GM23338 (cell line): ENCODE results near the gene PPP2R5E. TPM values are rescaled to one million over a fixed set of nuclear protein-coding genes. Genes with fewer than 3 reads are reported as not detected.

Source experiments
- ATAC-seq: fragments of 200-7000 bp; cut with Tn5 transposase; 3 replicates; pipeline ENCODE4 v1.9.1; 2020
- DNase-seq: peaks from one replicate; pipeline ENCODE4 v3.0.0-alpha.2; 2015; ENCODE audit warnings: low spot score
- H2AFZ ChIP-seq: fragments of 200-600 bp; sonication (generic); 2 replicates; pipeline ENCODE4 v1.8.0; 2016; ENCODE audit warnings: antibody characterized with exemption, mild to moderate bottlenecking, moderate library complexity
- H3F3A ChIP-seq: fragments of 200-600 bp; sonication (generic); replicated peaks from 2 replicates; pipeline ENCODE4 v1.8.0; 2017; ENCODE audit warnings: antibody characterized with exemption, mixed run types, low read depth
- H3K27ac ChIP-seq: fragments of 200-600 bp; sonication (generic); 2 replicates; pipeline ENCODE4 v1.6.1; 2016; ENCODE audit warnings: low read depth
- H3K27me3 ChIP-seq: fragments of 200-600 bp; sonication (generic); 2 replicates; pipeline ENCODE4 v1.8.0; 2016; ENCODE audit warnings: mild to moderate bottlenecking, mixed run types, moderate library complexity; ENCODE audit not compliant: insufficient read depth
- H3K36me3 ChIP-seq: fragments of 200-600 bp; sonication (generic); 2 replicates; pipeline ENCODE4 v1.8.0; 2016; ENCODE audit warnings: mild to moderate bottlenecking; ENCODE audit not compliant: insufficient read depth
- H3K4me1 ChIP-seq: fragments of 200-600 bp; sonication (generic); 2 replicates; pipeline ENCODE4 v1.8.0; 2016; ENCODE audit warnings: mild to moderate bottlenecking, moderate library complexity; ENCODE audit not compliant: insufficient read depth
- H3K4me2 ChIP-seq: fragments of 200-600 bp; sonication (generic); 2 replicates; pipeline ENCODE4 v1.7.1; 2017; ENCODE audit warnings: mixed run types
- H3K4me3 ChIP-seq: fragments of 200-600 bp; sonication (generic); 2 replicates; pipeline ENCODE4 v1.6.1; 2016; ENCODE audit warnings: mixed run types
- H3K79me2 ChIP-seq: fragments of 200-600 bp; sonication (generic); replicated peaks from 2 replicates; pipeline ENCODE4 v1.8.0; 2017; ENCODE audit warnings: mild to moderate bottlenecking; ENCODE audit not compliant: insufficient read depth
- H3K9me2 ChIP-seq: fragments of 200-600 bp; sonication (generic); 2 replicates; pipeline ENCODE4 v1.8.0; 2017; ENCODE audit not compliant: insufficient read depth
- H4K20me1 ChIP-seq: fragments of 200-600 bp; sonication (generic); replicated peaks from 2 replicates; pipeline ENCODE4 v1.8.0; 2017; ENCODE audit warnings: mild to moderate bottlenecking; ENCODE audit not compliant: insufficient read depth
- H3K27ac Mint-ChIP-seq: 2 replicates; pipeline ENCODE4 v1.8.0; 2020; ENCODE audit warnings: inconsistent platforms, mild to moderate bottlenecking, moderate library complexity, mixed read lengths
- H3K27me3 Mint-ChIP-seq: 3 replicates; pipeline ENCODE4 v1.8.0; 2022; ENCODE audit warnings: low read depth, mild to moderate bottlenecking, moderate library complexity, mixed read lengths, inconsistent platforms; ENCODE audit not compliant: insufficient read depth, poor library complexity
- H3K36me3 Mint-ChIP-seq: 3 replicates; pipeline ENCODE4 v1.8.0; 2021; ENCODE audit warnings: low read depth, mild to moderate bottlenecking, inconsistent platforms, moderate library complexity, mixed read lengths
- H3K4me1 Mint-ChIP-seq: 3 replicates; pipeline ENCODE4 v1.8.0; 2020; ENCODE audit warnings: mild to moderate bottlenecking, inconsistent platforms, mixed read lengths
- H3K4me3 Mint-ChIP-seq: 3 replicates; pipeline ENCODE4 v1.8.0; 2021; ENCODE audit warnings: moderate library complexity, mild to moderate bottlenecking, inconsistent platforms, mixed read lengths
- H3K9me3 Mint-ChIP-seq: 3 replicates; pipeline ENCODE4 v1.8.0; 2020; ENCODE audit warnings: moderate library complexity, mild to moderate bottlenecking, inconsistent platforms, mixed read lengths
- CREB1 ChIP-seq: fragments of 250-450 bp; sonication (Bioruptor Pico); IDR thresholded peaks from 2 replicates; pipeline ENCODE4 v1.5.0; 2020; ENCODE audit warnings: low read depth, mild to moderate bottlenecking, moderate library complexity
- CTCF ChIP-seq, 2 experiments: fragments of 200-600 bp in 1 of 2; sonication (generic) in 1 of 2; conservative IDR thresholded peaks; 2 replicates each; pipeline versions ENCODE4 v1.5.1 to v1.6.1; 2016 to 2017; ENCODE audit warnings: antibody characterized with exemption in 2 of 2, low read depth in 2 of 2, mild to moderate bottlenecking in 2 of 2, moderate library complexity in 1 of 2
- ETS1 ChIP-seq: IDR thresholded peaks from 2 replicates; pipeline ENCODE4 v1.6.1; 2016; ENCODE audit warnings: antibody characterized with exemption
- EZH2 ChIP-seq: fragments of 200-600 bp; sonication (generic); IDR thresholded peaks from one replicate; pipeline ENCODE4 v1.8.0; 2017; ENCODE audit warnings: antibody characterized with exemption, mild to moderate bottlenecking, low read depth; ENCODE audit not compliant: unreplicated experiment
- EZH2phosphoT487 ChIP-seq: fragments of 200-600 bp; sonication (generic); IDR thresholded peaks from one replicate; pipeline ENCODE4 v1.8.1; 2018; ENCODE audit warnings: antibody characterized with exemption; ENCODE audit not compliant: unreplicated experiment
- JUNB ChIP-seq: IDR thresholded peaks from one replicate; pipeline ENCODE4 v1.6.1; 2016; ENCODE audit warnings: antibody characterized with exemption; ENCODE audit not compliant: unreplicated experiment
- NANOG ChIP-seq: IDR thresholded peaks from 2 replicates; pipeline ENCODE4 v1.6.1; 2016; ENCODE audit warnings: antibody characterized with exemption, borderline replicate concordance
- POLR2AphosphoS5 ChIP-seq: IDR thresholded peaks from 2 replicates; pipeline ENCODE4 v1.6.1; 2016; ENCODE audit warnings: antibody characterized with exemption, low read depth
- REST ChIP-seq: IDR thresholded peaks from one replicate; pipeline ENCODE4 v1.6.1; 2018; ENCODE audit warnings: antibody characterized with exemption; ENCODE audit not compliant: unreplicated experiment
- STAT1 ChIP-seq: IDR thresholded peaks from one replicate; pipeline ENCODE4 v1.6.1; 2016; ENCODE audit warnings: antibody characterized with exemption; ENCODE audit not compliant: unreplicated experiment
- ZNF114 ChIP-seq: fragments of 250-450 bp; sonication (Bioruptor Pico); IDR thresholded peaks from 2 replicates; pipeline ENCODE4 v1.5.0; 2020; ENCODE audit warnings: mild to moderate bottlenecking, moderate library complexity
- ZNF331 ChIP-seq: fragments of 250-450 bp; sonication (Bioruptor Pico); IDR thresholded peaks from 2 replicates; pipeline ENCODE4 v1.5.0; 2020; ENCODE audit warnings: low read depth, mild to moderate bottlenecking, moderate library complexity
- polyA plus RNA-seq: library from polyadenylated mRNA; unstranded; fragments of >200 nt; fragmentation: Nextera tagmentation; extraction: Ambion mirVana; gene quantifications from 2 replicates; pipeline ENCODE4 v1.2.1, GENCODE V29; 2016
- total RNA-seq: library from RNA; depleted of rRNA; stranded (reverse); fragments of >200 nt; shearing (Covaris generic); gene quantifications from 2 replicates; pipeline ENCODE4 v1.2.3, GENCODE V29; 2014
- TF ChIP-seq, protein P1 (sequence below): fragments of 250-450 bp; sonication (Bioruptor Pico); IDR thresholded peaks from 2 replicates; pipeline ENCODE4 v1.5.0; 2020; ENCODE audit warnings: mild to moderate bottlenecking, moderate library complexity

PPP2R5E gene
- total and polyA plus RNA-seq, 2 experiments from 2014 or later, result 40.9 to 45.5 TPM

GRCh38 chr14:63465347-63465746 lies 77.8 kb downstream of the PPP2R5E start (continued):
- TF ChIP-seq CTCF (conservative IDR thresholded peaks at IDR 0.05; ENCODE audit: low read depth in 2 of 2), result no peak
- TF ChIP-seq EZH2phosphoT487, result no peak
- TF ChIP-seq POLR2AphosphoS5, result no peak

DNA sequence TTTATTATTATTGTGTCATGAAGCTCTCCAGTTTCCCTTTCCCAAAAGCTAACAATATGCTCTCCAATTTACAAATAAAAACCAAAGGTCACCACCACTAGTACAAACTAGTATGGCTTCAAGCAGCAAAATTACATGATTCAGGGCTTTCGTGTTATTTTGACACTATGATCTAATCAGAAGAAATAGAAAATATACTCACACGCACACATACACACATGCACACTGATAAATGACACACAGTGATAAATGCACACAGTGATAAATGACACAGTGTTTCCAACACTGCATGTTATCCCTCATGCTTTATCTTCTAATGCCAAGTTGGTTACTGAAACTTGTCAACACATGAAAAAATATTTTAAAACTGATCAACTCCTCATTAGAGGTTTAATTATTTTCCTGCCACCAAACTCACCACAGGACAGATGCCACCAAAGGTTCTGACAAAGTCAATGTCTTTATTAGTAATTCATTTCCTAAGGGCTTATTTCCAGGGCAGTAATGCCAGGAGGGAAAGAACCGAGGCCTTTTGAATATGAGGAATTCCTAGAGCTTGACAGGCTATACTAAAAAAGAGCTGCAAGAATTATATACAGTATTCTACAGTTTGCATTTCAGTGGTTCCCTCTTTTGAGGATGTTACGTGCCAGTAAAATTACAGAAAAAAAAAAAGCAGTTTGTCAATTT lies 82.4 kb downstream of the PPP2R5E start:
- no peaks in the 10 kb centered on the region for H3K27me3 ChIP-seq
- no peak for ATAC-seq
- H3F3A ChIP-seq, result no peaks in the 10 kb centered on the region
- H3K4me1 Mint-ChIP-seq, result peaks cover 11% of the 10 kb centered on the region
- H4K20me1 ChIP-seq, result peaks cover 52% of the 10 kb centered on the region
- H3K9me3 Mint-ChIP-seq, result no peaks in the 10 kb centered on the region
- DNase-seq, result no peak
- peak overlapping the region; percentile 34; the same call in 1 of the 2 replicates for H3K4me2 ChIP-seq
- no peak overlapping the region for H3K4me3 Mint-ChIP-seq
- H3K4me1 ChIP-seq, result peaks cover 16% of the 10 kb centered on the region; the same call in 1 of the 2 replicates
- no peak overlapping the region for H3K27ac ChIP-seq
- no peaks in the 10 kb centered on the region for H3K36me3 ChIP-seq
- peaks cover 94% of the 10 kb centered on the region for H3K79me2 ChIP-seq
- H3K27ac Mint-ChIP-seq, result peak overlapping the region; percentile 31; the same call in 1 of the 2 replicates
- no peaks in the 10 kb centered on the region for H3K27me3 Mint-ChIP-seq
- H3K36me3 Mint-ChIP-seq, result peaks cover 4% of the 10 kb centered on the region; the same call in 2 of the 3 replicates
- no peak overlapping the region for H2AFZ ChIP-seq
- H3K4me3 ChIP-seq, result no peak overlapping the region
- no peaks in the 10 kb centered on the region for H3K9me2 ChIP-seq
- TF ChIP-seq EZH2 (no peak), ETS1 (no peak), ZNF114 (no peak), ZNF331 (no peak), EZH2phosphoT487 (no peak), NANOG (no peak), JUNB (no peak), REST (no peak), STAT1 (no peak), CREB1 (CRISPR knock-in tag) (no peak)
- TF ChIP-seq, protein P1, sequence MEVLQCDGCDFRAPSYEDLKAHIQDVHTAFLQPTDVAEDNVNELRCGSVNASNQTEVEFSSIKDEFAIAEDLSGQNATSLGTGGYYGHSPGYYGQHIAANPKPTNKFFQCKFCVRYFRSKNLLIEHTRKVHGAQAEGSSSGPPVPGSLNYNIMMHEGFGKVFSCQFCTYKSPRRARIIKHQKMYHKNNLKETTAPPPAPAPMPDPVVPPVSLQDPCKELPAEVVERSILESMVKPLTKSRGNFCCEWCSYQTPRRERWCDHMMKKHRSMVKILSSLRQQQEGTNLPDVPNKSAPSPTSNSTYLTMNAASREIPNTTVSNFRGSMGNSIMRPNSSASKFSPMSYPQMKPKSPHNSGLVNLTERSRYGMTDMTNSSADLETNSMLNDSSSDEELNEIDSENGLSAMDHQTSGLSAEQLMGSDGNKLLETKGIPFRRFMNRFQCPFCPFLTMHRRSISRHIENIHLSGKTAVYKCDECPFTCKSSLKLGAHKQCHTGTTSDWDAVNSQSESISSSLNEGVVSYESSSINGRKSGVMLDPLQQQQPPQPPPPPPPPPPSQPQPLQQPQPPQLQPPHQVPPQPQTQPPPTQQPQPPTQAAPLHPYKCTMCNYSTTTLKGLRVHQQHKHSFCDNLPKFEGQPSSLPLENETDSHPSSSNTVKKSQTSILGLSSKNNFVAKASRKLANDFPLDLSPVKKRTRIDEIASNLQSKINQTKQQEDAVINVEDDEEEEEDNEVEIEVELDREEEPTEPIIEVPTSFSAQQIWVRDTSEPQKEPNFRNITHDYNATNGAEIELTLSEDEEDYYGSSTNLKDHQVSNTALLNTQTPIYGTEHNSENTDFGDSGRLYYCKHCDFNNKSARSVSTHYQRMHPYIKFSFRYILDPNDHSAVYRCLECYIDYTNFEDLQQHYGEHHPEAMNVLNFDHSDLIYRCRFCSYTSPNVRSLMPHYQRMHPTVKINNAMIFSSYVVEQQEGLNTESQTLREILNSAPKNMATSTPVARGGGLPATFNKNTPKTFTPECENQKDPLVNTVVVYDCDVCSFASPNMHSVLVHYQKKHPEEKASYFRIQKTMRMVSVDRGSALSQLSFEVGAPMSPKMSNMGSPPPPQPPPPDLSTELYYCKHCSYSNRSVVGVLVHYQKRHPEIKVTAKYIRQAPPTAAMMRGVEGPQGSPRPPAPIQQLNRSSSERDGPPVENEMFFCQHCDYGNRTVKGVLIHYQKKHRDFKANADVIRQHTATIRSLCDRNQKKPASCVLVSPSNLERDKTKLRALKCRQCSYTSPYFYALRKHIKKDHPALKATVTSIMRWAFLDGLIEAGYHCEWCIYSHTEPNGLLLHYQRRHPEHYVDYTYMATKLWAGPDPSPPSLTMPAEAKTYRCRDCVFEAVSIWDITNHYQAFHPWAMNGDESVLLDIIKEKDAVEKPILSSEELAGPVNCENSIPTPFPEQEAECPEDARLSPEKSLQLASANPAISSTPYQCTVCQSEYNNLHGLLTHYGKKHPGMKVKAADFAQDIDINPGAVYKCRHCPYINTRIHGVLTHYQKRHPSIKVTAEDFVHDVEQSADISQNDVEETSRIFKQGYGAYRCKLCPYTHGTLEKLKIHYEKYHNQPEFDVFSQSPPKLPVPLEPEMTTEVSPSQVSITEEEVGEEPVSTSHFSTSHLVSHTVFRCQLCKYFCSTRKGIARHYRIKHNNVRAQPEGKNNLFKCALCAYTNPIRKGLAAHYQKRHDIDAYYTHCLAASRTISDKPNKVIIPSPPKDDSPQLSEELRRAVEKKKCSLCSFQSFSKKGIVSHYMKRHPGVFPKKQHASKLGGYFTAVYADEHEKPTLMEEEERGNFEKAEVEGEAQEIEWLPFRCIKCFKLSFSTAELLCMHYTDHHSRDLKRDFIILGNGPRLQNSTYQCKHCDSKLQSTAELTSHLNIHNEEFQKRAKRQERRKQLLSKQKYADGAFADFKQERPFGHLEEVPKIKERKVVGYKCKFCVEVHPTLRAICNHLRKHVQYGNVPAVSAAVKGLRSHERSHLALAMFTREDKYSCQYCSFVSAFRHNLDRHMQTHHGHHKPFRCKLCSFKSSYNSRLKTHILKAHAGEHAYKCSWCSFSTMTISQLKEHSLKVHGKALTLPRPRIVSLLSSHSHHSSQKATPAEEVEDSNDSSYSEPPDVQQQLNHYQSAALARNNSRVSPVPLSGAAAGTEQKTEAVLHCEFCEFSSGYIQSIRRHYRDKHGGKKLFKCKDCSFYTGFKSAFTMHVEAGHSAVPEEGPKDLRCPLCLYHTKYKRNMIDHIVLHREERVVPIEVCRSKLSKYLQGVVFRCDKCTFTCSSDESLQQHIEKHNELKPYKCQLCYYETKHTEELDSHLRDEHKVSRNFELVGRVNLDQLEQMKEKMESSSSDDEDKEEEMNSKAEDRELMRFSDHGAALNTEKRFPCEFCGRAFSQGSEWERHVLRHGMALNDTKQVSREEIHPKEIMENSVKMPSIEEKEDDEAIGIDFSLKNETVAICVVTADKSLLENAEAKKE (CRISPR knock-in tag), result no peak
